Germinal center (tissue), 1 donor: Measurements from ENCODE around the gene UBE3B.

Experiments
- DNase-seq: peaks from one replicate; pipeline ENCODE4 v3.0.0; 2012; ENCODE audit warnings: mixed read lengths, low spot score

UBE3B gene

GRCh38 chr12:109448707-109449390 lies 28.6 kb upstream of the UBE3B start:
- no peak for DNase-seq

DNA sequence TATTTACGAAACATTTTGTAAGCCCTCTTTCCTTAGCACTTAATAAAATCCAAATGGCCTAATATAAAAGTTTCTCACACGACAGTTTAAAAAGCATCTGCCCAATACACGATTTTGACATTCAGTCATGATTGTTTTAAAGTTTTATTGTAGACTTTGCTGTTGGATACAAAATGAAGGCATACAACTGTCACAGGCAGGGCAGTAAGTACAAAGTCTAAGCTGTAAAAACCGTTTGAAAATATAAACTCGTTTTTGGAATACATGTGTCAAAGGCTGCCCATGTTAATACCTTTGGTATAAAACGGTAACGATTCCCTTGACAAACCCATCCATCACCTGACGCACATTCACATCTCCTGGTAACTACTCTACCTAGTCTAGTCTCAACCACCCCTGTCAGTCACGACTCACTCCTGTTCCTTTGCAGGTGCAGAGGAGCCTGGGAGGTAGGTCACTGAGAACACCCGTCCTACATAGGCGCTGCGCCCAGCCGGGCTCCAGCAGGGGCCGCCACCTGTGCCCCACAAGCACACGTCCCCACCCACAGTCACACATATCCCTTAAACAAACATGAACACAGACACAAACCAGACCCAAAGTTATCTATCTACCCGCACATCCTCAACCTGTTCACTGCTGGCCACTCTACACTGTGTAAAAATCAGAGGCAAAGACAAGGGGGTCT lies 27.4 kb upstream of the UBE3B start:
- no peak for DNase-seq

DNA sequence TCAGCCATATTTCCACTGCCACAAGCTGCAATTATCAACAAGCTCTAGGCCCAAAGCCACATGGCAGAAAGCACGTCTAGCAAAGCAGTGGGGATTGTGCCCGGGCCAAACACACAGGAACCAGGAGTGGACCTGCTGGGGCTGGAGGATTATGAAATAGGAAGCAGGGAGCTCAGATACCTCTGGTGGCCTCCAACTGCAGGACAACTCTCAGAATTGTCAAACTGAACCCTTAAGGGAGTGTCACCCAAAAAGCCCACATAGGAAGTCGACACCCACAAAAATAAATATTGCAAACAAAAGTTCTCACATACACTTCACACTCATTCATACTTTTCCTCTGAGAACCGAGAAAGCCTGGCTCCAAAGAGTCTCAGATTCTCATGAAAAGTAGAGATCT lies 26.5 kb upstream of the UBE3B start:
- DNase-seq = no peak

- DNase-seq = no peak
Observed at GRCh38 chr12:109451400-109451799, 26.0 kb upstream of the UBE3B start.

DNA sequence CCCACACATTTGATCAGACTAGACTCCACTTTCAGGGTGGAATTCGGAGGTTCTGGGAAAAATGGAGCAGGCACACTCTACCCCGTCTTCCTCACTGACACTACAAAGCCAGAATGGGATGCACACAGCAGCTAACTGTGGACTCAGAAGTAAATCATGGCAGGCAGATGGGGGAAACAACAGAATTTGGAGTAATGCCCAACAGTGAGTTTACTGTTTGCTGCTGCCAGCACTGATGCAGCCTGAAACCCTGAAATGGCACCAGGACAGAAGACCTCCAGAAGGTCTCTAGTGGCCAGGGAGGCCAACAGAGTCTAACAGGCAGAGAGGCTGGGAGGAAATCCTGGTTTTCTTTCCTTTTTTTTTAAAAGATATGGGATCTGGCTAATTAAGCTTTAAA lies 24.9 kb upstream of the UBE3B start:
- DNase-seq = no peak

DNA sequence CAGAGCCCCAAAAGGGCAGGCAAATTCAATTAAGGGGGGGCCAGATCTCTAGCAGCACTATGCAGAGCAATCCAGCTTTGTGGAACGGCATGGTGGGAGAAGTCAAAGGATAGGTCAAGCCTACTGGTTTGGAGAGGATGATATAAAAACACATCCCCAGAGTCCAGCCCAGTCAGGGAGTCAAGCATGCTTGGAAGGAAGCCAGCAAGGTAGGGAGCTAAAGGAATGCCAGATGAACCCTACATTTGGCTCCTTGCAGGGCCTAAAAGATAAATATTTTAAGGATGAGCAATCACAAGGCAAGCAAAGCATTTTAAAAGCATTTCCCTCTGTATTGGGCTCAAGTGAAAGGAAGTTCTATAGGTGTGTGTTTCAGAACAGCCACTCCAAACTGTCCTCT lies 21.7 kb upstream of the UBE3B start:
- DNase-seq = no peak

- no peak for DNase-seq
Observed at GRCh38 chr12:109458086-109458485, 19.3 kb upstream of the UBE3B start.

GRCh38 chr12:109458771-109459208 lies 18.6 kb upstream of the UBE3B start:
- no peak for DNase-seq

DNA sequence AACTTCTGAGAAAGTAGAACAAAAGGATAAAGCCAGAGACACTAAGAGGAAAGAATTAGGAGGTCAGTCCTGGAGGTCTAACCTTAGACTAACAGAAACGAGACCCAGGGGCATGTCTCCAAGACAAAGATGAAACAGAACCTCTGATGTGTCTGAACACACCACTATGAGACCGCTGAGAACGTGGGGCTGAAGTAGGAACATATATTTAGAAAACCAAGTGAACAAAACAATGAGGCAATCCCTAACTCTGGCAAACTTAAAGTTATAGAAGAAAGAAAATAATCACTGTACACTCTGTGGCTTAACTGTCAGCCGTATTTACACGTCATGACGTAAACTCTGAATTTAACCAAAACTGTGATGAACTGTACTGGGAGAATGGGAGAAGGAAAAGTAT lies 18.2 kb upstream of the UBE3B start:
- DNase-seq = no peak

GRCh38 chr12:109460538-109460937 lies 16.9 kb upstream of the UBE3B start:
- no peak for DNase-seq

DNA sequence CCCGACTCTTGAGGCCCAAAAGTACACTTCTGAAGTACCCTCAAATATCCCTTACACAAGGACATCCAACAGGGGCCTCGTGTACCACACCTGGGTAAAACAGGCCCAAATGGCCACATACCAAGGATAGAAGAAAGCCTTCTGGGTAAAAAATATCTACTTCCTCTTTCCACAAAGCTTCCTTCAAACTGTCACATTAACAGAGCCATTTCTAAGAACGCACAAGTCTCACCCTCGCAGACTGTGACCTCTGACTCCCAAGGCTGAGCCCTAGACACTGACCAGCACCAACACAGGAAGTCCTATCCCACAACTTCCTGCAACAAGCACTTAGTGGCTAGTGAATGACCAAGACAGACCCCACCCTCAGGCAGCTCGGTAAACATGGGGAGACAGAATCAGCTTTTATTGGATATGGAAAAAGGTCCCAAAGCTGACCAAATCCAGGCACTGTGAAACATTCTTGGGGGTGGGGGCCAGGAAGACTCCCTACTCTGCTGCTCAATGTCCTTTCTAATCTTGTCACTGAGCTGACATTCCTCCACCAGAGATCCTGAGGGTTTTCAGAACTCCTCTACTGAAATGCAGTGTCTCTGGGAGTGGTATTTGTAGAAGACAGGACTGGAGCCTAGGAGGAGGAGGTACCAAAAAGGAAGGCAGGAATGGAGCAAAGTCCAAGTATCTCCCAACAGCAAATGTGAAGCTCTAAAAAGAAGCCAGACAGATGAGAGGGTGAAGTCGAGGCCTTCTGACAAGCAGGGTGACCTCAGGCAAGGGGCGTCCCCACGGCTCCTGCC lies 16.2 kb upstream of the UBE3B start:
- DNase-seq = peak; percentile 29

- no peak for DNase-seq
Observed at GRCh38 chr12:109461846-109462756, 15.3 kb upstream of the UBE3B start.

DNA sequence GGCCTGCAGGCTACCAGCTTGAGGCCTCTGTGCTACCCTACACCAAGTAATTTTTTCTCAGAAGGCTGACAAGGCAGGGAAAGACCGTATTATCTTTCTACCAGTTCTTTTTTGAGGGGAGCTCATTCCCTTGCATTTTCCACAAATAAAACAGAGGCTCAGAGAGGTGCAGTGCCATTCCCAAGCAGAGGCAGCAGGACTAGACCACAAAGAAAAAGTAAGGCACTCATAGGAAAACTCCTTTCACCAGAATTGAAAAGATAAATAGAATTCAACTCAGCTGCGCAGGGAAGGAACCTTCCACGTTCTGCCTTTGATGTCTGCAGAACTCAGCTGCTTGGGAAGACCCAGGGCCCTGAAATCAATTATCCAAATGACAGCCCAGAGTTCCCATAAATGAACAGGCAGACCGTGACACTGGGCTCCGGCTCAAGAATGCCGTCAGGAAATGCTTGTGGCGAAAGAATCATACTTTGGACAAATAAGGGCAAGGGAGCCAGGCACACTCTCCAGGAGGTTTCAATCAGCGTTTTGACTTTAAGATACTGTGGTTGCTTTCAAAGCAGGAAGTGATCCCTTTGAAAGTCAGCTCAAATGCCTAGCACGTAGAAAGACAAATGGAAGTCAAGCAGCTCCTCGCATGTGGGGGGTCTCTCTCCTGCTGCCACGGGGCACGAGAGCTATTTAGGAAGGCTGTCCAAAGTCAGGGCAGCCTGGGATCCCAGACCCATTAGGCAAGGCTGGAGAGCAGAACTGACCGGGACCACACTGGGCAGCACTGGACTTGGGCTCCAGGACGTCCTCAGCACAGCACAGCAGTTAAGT lies 14.4 kb upstream of the UBE3B start:
- DNase-seq = no peak

DNA sequence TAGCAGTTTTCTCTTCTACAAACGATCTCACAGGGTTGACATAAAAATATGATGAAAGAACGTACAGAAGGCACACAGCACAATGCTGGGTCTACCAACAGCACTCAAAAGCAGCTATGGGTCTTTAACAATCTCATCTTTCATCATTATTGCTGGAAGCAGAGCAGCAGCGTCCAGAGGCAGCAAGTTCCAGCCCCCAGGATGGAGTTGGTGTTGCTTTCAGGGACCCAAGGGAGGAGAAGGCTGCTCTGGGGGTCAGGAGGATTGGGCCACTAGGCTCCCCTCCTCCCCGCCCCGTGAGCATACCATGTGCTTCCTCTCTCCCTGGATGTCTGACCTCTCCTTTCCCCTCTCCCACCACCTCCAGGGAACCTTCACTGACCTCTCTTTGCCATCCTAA lies 13.7 kb upstream of the UBE3B start:
- no peak for DNase-seq

GRCh38 chr12:109464642-109465351 lies 12.6 kb upstream of the UBE3B start:
- DNase-seq = no peak

GRCh38 chr12:109466305-109466704 lies 11.1 kb upstream of the UBE3B start:
- DNase-seq = no peak

DNA sequence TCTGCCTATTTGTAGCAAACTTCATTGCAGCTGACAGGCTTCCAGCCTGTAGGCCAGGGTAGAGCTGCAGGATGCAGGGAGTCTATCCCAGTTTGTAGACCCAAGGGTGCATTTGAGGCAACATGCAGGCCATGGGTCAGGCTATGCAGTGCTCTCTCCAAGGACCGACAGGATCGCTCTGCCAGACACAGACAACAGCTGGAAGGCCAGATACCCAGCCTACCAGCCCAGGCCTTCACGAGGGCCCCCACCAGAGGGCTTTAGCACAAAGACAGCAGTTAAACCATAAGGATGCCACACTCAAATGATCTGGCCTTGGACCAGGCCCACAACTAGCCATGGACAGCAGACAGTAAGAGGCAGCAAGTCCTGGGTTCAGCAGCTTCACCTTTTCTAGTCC lies 10.6 kb upstream of the UBE3B start:
- no peak for DNase-seq

- DNase-seq = no peak
Observed at GRCh38 chr12:109467978-109468676, 9.3 kb upstream of the UBE3B start.

DNA sequence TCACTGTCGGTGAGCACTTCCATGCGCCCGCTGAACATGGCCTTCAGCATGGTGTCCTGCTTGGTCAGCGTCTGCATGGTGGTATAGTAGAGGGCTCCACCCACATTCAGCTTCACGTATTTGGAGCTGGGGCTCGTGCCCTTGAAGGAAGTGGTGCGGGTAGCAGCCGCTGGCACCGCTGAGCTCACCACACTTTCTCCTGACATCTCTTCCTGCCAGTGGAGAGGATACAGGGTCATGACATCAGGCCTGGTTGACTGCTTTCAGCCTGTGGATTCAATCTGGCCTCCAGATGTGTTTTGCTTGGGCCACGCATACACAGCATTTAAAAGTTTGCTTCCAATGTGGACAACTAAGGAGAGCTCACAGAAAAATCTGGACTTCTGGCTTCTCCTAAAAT lies 7.9 kb upstream of the UBE3B start:
- DNase-seq = no peak

- DNase-seq = no peak
Observed at GRCh38 chr12:109473006-109473405, 4.4 kb upstream of the UBE3B start.
